HepG2 (cell line): ENCODE measurements around the gene SLC35F1. TPM values are rescaled to one million over a fixed set of nuclear protein-coding genes. Genes with fewer than 3 reads are reported as not detected.

Source experiments
- ATAC-seq: fragments of 200-7000 bp; cut with Tn5 transposase; 3 replicates; pipeline ENCODE4 v1.9.1; 2020; ENCODE audit warnings: mild to moderate bottlenecking, moderate library complexity
- BruUV-seq: library from RNA; stranded (reverse); fragments of 400-500 nt; replicated peaks from 2 replicates; lab custom pipeline; 2021; lab: Mats Ljungman, UMichigan
- CTCF ChIA-PET: fragments of 300-600 bp; formaldehyde crosslinking; extraction: SDS; loops from one replicate; lab custom pipeline; 2021; ENCODE audit warnings: low total read pairs, inconsistent platforms, low intra/inter-chr PET ratio; lab: Yijun Ruan, JAX
- POLR2A ChIA-PET: fragments of 350-600 bp; sonication (Branson Sonifier 250); formaldehyde crosslinking; loops from one replicate; lab custom pipeline; 2020; ENCODE audit warnings: antibody characterized with exemption, inconsistent platforms; lab: Yijun Ruan, JAX
- DNase-seq: peaks from one replicate; pipeline ENCODE4 v3.0.0-alpha.2; 2015; ENCODE audit warnings: low spot score
- FAIRE-seq: peaks from 3 replicates; lab custom pipeline; 2011; peaks lifted over from hg19 to GRCh38; lab: Jason Lieb, UNC
- H2AFZ ChIP-seq: one replicate; pipeline ENCODE4 v1.6.1; 2011; ENCODE audit warnings: low read length, inconsistent platforms
- H3K27ac ChIP-seq: fragments of 300-600 bp; 3 replicates; pipeline ENCODE4 v1.8.0; 2011; ENCODE audit warnings: mixed run types, mild to moderate bottlenecking, mixed read lengths, low read length, inconsistent platforms; ENCODE audit not compliant: insufficient read depth; ENCODE audit errors: extremely low read length
- H3K27me3 ChIP-seq, 2 experiments: fragments of 200-600 bp in 1 of 2; 2 replicates in 1 of 2; 3 replicates in 1 of 2; pipeline versions ENCODE4 v1.6.0 to v1.8.0; 2011; ENCODE audit warnings: low read length in 2 of 2, mild to moderate bottlenecking in 2 of 2, moderate library complexity in 2 of 2, inconsistent platforms in 1 of 2; ENCODE audit not compliant: insufficient read depth in 2 of 2, control insufficient read depth in 1 of 2
- H3K36me3 ChIP-seq, 2 experiments: fragments of 200-600 bp in 1 of 2; replicated peaks in 1 of 2; 2 replicates in 1 of 2; 3 replicates in 1 of 2; pipeline versions ENCODE4 v1.5.1 to v1.8.0; 2011; ENCODE audit warnings: low read length in 2 of 2, inconsistent platforms in 1 of 2; ENCODE audit not compliant: insufficient read depth in 2 of 2, control insufficient read depth in 1 of 2
- H3K4me1 ChIP-seq: 2 replicates; pipeline ENCODE4 v1.5.1; 2012; ENCODE audit warnings: low read length, inconsistent platforms; ENCODE audit not compliant: insufficient read depth
- H3K4me2 ChIP-seq: 2 replicates; pipeline ENCODE4 v1.6.0; 2011; ENCODE audit warnings: low read depth, low read length, inconsistent platforms
- H3K4me3 ChIP-seq, 3 experiments: fragments of 200-600 bp in 1 of 3; sonication (generic), shearing (Covaris generic) in 1 of 3; replicated peaks in 1 of 3; 2 replicates each; pipeline ENCODE4 v1.5.1; 2011 to 2016; ENCODE audit warnings: low read length in 3 of 3, inconsistent platforms in 2 of 3, low read depth in 2 of 3, mild to moderate bottlenecking in 2 of 3, control low read depth in 1 of 3, mixed read lengths in 1 of 3; ENCODE audit not compliant: insufficient read depth in 1 of 3
- H3K79me2 ChIP-seq: one replicate; pipeline ENCODE4 v1.6.1; 2011; ENCODE audit warnings: low read length, inconsistent platforms; ENCODE audit not compliant: insufficient read depth
- H3K9ac ChIP-seq: 2 replicates; pipeline ENCODE4 v1.6.0; 2011; ENCODE audit warnings: mild to moderate bottlenecking, low read depth, low read length, inconsistent platforms; ENCODE audit not compliant: insufficient read depth
- H3K9me3 ChIP-seq: 2 replicates; pipeline ENCODE4 v1.5.1; 2012; ENCODE audit warnings: mild to moderate bottlenecking, low read length
- H4K20me1 ChIP-seq: 2 replicates; pipeline ENCODE4 v1.6.0; 2011; ENCODE audit warnings: inconsistent platforms, mild to moderate bottlenecking, low read length, moderate library complexity; ENCODE audit not compliant: insufficient read depth
- FLYWCH1 ChIP-seq: sonication (generic); formaldehyde crosslinking; IDR thresholded peaks from 2 replicates; pipeline ENCODE4 v1.8.1; 2023; ENCODE audit warnings: mild to moderate bottlenecking, missing genetic modification reagents
- RBFOX2 ChIP-seq: fragments of 200-400 bp; formaldehyde crosslinking; IDR thresholded peaks from 2 replicates; pipeline ENCODE4 v1.6.1; 2017; ENCODE audit warnings: low read depth, mild to moderate bottlenecking, low read length
- RFX1 ChIP-seq: fragments of 450-650 bp; IDR thresholded peaks from 2 replicates; pipeline ENCODE4 v1.6.1; 2017
- U2AF1 ChIP-seq: fragments of 200-400 bp; formaldehyde crosslinking; optimal IDR thresholded peaks from 2 replicates; pipeline ENCODE3; 2017; ENCODE audit warnings: mild to moderate bottlenecking, low read depth, low read length
- ZFP37 ChIP-seq: sonication (generic); formaldehyde crosslinking; IDR thresholded peaks from 2 replicates; pipeline ENCODE4 v1.4.0; 2020; ENCODE audit warnings: missing genetic modification reagents, borderline replicate concordance
- ZNF558 ChIP-seq: sonication (generic); formaldehyde crosslinking; IDR thresholded peaks from 2 replicates; pipeline ENCODE4 v1.9.0; 2022; ENCODE audit warnings: mild to moderate bottlenecking, missing genetic modification reagents, borderline replicate concordance
- WGBS: methylation state at CpG from one replicate; pipeline ENCODE4 v1.1.6; 2017; ENCODE audit warnings: low lambda C conversion rate; 5-methylcytosine and 5-hydroxymethylcytosine counted together
- in situ Hi-C: cut with HindIII; loops from 2 replicates; pipeline ENCODE4 v1.10.0; 2017; ENCODE audit warnings: low pct_unique_long_range_greater_than_20kb; ENCODE audit not compliant: extremely low pct_ligation_motif_present
- intact Hi-C: fragments of 100-400 bp; cut with micrococcal nuclease; formaldehyde crosslinking; loops from one replicate; pipeline ENCODE4 v1.10.0; 2022; ENCODE audit not compliant: unreplicated experiment
- polyA plus RNA-seq, 8 experiments: library from polyadenylated mRNA; depleted of rRNA in 3 of 8; stranded (reverse) in 7 of 8; unstranded in 1 of 8; fragments of >200 nt; fragmentation: Illumina TruSeq in 4 of 8; extraction: Trizol in 4 of 8; gene quantifications; 2 replicates each; pipeline versions ENCODE4 v1.2.1 to v1.2.3, GENCODE V29; 2011 to 2016; ENCODE audit warnings: low read depth in 4 of 8, missing spikeins in 1 of 8, mixed read lengths in 1 of 8; ENCODE audit not compliant: insufficient read depth in 1 of 8
- total RNA-seq, 5 experiments: library from RNA; depleted of rRNA; stranded (reverse); fragments of >200 nt; fragmentation: Illumina TruSeq; extraction: Trizol; gene quantifications; 2 replicates each; pipeline ENCODE4 v1.2.3, GENCODE V29; 2016; ENCODE audit warnings: low read depth in 1 of 5
- TF ChIP-seq, protein P1 (sequence below): sonication (generic); formaldehyde crosslinking; IDR thresholded peaks from 2 replicates; pipeline ENCODE4 v1.8.0; 2023; ENCODE audit warnings: mild to moderate bottlenecking, missing genetic modification reagents
- TF ChIP-seq, protein P2 (sequence below): fragments of 450-650 bp; IDR thresholded peaks from 2 replicates; pipeline ENCODE4 v1.6.1; 2017; ENCODE audit warnings: mild to moderate bottlenecking
- TF ChIP-seq, protein P3 (sequence below): IDR thresholded peaks from 2 replicates; pipeline ENCODE4 v1.6.1; 2016; ENCODE audit warnings: mild to moderate bottlenecking
- TF ChIP-seq, protein P4 (sequence below): sonication (generic); formaldehyde crosslinking; IDR thresholded peaks from 2 replicates; pipeline ENCODE4 v1.4.0; 2020; ENCODE audit warnings: missing genetic modification reagents

The SLC35F1 gene
- total and polyA plus RNA-seq, 2 of the 13 experiments (the other 11 are each of a cell fraction or from before 2014, with no cell fraction given) = 0.01 TPM; not detected in 1

DNA sequence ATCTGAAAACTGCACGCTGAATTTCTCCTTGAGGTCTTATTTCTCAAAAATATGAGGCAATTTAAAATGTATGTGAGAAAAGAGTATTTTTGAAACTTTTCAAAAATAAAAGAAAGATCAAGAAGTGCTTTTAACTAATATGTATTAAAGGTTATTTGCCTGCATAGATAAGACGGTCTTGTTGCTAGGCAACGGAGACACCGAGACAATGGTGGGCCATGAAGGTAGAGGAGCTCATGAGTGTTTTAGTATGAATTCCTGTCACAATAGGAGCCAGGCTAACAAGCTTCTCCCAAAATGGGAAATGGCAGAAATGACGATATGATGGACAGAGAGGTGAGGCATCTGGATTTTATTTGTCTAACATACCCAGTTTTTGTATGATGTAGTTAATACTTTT, 308.2 kb downstream of the SLC35F1 start:
- no peak for ATAC-seq
- no peak for FAIRE-seq

DNA sequence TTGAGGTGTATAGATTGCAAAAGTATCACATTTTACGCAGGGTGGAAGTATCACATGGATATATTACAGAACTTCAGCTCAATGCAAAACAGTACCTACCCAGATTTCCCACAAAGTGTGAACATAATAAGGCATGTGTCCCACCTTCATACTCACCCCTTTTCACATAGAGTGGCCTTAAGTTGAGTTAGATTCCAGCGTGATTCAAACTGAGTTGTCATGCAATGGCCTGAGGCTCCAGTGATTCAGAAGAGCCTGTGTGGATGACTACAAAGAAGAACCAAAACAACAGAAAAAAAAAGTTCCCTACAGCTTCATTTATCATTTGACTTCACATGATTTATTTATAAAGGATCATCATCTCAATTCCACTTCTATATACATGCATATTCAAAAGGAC, 309.7 kb downstream of the SLC35F1 start:
- in situ Hi-C loops = no loop called here
- ChIA-PET CTCF (no interaction called here), POLR2A (no interaction called here)
- no TSS peak for BruUV-seq
- WGBS = 3% methylated on average over 2 of the region's 2 CpGs
- no peaks in the 10 kb centered on the region for H4K20me1 ChIP-seq
- FAIRE-seq (no peak), DNase-seq (no peak), ATAC-seq (no peak)
- H3K4me3 ChIP-seq = no peak overlapping the region
- no peak overlapping the region for H3K27ac ChIP-seq
- H3K9ac ChIP-seq = no peak overlapping the region
- intact Hi-C loops = no loop called here
- H3K9me3 ChIP-seq = no peaks in the 10 kb centered on the region
- H3K79me2 ChIP-seq = no peaks in the 10 kb centered on the region
- H2AFZ ChIP-seq = no peak overlapping the region
- no peaks in the 10 kb centered on the region for H3K4me1 ChIP-seq
- H3K4me2 ChIP-seq = no peak overlapping the region
- H3K36me3 ChIP-seq = no peaks in the 10 kb centered on the region
- H3K27me3 ChIP-seq = no peaks in the 10 kb centered on the region
- TF ChIP-seq, protein P1, sequence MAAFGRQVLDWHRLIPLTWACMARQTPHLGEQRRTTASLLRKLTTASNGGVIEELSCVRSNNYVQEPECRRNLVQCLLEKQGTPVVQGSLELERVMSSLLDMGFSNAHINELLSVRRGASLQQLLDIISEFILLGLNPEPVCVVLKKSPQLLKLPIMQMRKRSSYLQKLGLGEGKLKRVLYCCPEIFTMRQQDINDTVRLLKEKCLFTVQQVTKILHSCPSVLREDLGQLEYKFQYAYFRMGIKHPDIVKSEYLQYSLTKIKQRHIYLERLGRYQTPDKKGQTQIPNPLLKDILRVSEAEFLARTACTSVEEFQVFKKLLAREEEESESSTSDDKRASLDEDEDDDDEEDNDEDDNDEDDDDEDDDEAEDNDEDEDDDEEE (CRISPR knock-in tag) = no peak
- TF ChIP-seq RBFOX2 (no peak), U2AF1 (no peak), ZNF558 (CRISPR knock-in tag) (no peak), ZFP37 (CRISPR knock-in tag) (no peak), FLYWCH1 (CRISPR knock-in tag) (no peak)
- TF ChIP-seq, protein P2, sequence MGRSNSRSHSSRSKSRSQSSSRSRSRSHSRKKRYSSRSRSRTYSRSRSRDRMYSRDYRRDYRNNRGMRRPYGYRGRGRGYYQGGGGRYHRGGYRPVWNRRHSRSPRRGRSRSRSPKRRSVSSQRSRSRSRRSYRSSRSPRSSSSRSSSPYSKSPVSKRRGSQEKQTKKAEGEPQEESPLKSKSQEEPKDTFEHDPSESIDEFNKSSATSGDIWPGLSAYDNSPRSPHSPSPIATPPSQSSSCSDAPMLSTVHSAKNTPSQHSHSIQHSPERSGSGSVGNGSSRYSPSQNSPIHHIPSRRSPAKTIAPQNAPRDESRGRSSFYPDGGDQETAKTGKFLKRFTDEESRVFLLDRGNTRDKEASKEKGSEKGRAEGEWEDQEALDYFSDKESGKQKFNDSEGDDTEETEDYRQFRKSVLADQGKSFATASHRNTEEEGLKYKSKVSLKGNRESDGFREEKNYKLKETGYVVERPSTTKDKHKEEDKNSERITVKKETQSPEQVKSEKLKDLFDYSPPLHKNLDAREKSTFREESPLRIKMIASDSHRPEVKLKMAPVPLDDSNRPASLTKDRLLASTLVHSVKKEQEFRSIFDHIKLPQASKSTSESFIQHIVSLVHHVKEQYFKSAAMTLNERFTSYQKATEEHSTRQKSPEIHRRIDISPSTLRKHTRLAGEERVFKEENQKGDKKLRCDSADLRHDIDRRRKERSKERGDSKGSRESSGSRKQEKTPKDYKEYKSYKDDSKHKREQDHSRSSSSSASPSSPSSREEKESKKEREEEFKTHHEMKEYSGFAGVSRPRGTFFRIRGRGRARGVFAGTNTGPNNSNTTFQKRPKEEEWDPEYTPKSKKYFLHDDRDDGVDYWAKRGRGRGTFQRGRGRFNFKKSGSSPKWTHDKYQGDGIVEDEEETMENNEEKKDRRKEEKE = no peak
- TF ChIP-seq, protein P3, sequence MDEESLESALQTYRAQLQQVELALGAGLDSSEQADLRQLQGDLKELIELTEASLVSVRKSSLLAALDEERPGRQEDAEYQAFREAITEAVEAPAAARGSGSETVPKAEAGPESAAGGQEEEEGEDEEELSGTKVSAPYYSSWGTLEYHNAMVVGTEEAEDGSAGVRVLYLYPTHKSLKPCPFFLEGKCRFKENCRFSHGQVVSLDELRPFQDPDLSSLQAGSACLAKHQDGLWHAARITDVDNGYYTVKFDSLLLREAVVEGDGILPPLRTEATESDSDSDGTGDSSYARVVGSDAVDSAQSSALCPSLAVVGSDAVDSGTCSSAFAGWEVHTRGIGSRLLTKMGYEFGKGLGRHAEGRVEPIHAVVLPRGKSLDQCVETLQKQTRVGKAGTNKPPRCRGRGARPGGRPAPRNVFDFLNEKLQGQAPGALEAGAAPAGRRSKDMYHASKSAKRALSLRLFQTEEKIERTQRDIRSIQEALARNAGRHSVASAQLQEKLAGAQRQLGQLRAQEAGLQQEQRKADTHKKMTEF (CRISPR knock-in tag) = no peak
- TF ChIP-seq, protein P4, sequence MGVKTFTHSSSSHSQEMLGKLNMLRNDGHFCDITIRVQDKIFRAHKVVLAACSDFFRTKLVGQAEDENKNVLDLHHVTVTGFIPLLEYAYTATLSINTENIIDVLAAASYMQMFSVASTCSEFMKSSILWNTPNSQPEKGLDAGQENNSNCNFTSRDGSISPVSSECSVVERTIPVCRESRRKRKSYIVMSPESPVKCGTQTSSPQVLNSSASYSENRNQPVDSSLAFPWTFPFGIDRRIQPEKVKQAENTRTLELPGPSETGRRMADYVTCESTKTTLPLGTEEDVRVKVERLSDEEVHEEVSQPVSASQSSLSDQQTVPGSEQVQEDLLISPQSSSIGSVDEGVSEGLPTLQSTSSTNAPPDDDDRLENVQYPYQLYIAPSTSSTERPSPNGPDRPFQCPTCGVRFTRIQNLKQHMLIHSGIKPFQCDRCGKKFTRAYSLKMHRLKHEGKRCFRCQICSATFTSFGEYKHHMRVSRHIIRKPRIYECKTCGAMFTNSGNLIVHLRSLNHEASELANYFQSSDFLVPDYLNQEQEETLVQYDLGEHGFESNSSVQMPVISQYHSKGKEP (CRISPR knock-in tag) = no peak

More for the DNA sequence above, 308.2 kb downstream of the SLC35F1 start:
- intact Hi-C loops = no loop called here
- Histone ChIP-seq H3K36me3 (no peaks in the 10 kb centered on the region), H3K9me3 (no peaks in the 10 kb centered on the region), H3K27ac (no peak overlapping the region), H2AFZ (no peak overlapping the region), H3K27me3 (no peaks in the 10 kb centered on the region), H4K20me1 (no peaks in the 10 kb centered on the region), H3K4me2 (no peak overlapping the region), H3K79me2 (no peaks in the 10 kb centered on the region), H3K4me1 (no peaks in the 10 kb centered on the region), H3K9ac (no peak overlapping the region), H3K4me3 (no peak overlapping the region)
- WGBS = 24% methylated on average over 5 of the region's 5 CpGs
- CTCF ChIA-PET = no interaction called here
- no peak for DNase-seq
- BruUV-seq = no TSS peak
- POLR2A ChIA-PET = no interaction called here
- peak; percentile 37; the same call in 1 of the 2 replicates for TF ChIP-seq RFX1
- no peak for TF ChIP-seq U2AF1
- in situ Hi-C loops = no loop called here
